Mononuclear cell (primary cell): ENCODE measurements around the gene RFXAP. TPM values are rescaled to one million over a fixed set of nuclear protein-coding genes. Genes with fewer than 3 reads are reported as not detected.
A peak's percentile ranks its signal among the peaks of the same experiment; 100 is the strongest.
"Not testable (repeated sequence)": the region's sequence is repeated elsewhere in the genome, so short reads cannot be mapped to it uniquely, and the experiment has no call there.

Experiments used
- H3K27me3 ChIP-seq: 2 replicates; pipeline ENCODE4 v1.6.0; 2011; ENCODE audit warnings: low read length, control low read depth; ENCODE audit not compliant: insufficient read depth
- H3K4me1 ChIP-seq: 2 replicates; pipeline ENCODE4 v1.5.1; 2011; ENCODE audit warnings: mild to moderate bottlenecking, low read length, control low read depth; ENCODE audit not compliant: insufficient read depth
- H3K4me3 ChIP-seq: 2 replicates; pipeline ENCODE4 v1.5.1; 2011; ENCODE audit warnings: mild to moderate bottlenecking, low read length, moderate library complexity
- H3K9me3 ChIP-seq: 2 replicates; pipeline ENCODE4 v1.5.1; 2011; ENCODE audit warnings: low read depth, mild to moderate bottlenecking, control low read depth, low read length
- total RNA-seq: library from RNA; depleted of rRNA; stranded (reverse); fragments of >200 nt; gene quantifications from one replicate; pipeline ENCODE4 v1.2.3, GENCODE V29; 2012

The RFXAP gene, protein sequence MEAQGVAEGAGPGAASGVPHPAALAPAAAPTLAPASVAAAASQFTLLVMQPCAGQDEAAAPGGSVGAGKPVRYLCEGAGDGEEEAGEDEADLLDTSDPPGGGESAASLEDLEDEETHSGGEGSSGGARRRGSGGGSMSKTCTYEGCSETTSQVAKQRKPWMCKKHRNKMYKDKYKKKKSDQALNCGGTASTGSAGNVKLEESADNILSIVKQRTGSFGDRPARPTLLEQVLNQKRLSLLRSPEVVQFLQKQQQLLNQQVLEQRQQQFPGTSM
- 1.6 TPM for total RNA-seq

- Histone ChIP-seq H3K9me3 (no peaks in the 10 kb centered on the region), H3K4me1 (peaks cover 30% of the 10 kb centered on the region), H3K4me3 (peak within 1 kb of the TSS; percentile 85), H3K27me3 (no peaks in the 10 kb centered on the region)
These were observed at the start of gene RFXAP for GRCh38 chr13:36818804-36819738. RFXAP (plus strand) TSS chr13:36819222; CDS start chr13:36819358, 136 bp downstream.

GRCh38 chr13:36769545-36769944 is 49.5 kb upstream of the RFXAP start:
- Histone ChIP-seq H3K4me3 (no peak overlapping the region), H3K27me3 (no peaks in the 10 kb centered on the region), H3K9me3 (no peaks in the 10 kb centered on the region), H3K4me1 (no peaks in the 10 kb centered on the region)

- H3K4me1 ChIP-seq: no peaks in the 10 kb centered on the region
- H3K4me3 ChIP-seq: no peak overlapping the region
- H3K27me3 ChIP-seq: no peaks in the 10 kb centered on the region
- H3K9me3 ChIP-seq: no peaks in the 10 kb centered on the region
These were observed 48.3 kb upstream of the RFXAP start for GRCh38 chr13:36770741-36771140.

- Histone ChIP-seq H3K9me3 (no peaks in the 10 kb centered on the region), H3K4me1 (no peaks in the 10 kb centered on the region), H3K27me3 (no peaks in the 10 kb centered on the region), H3K4me3 (no peak overlapping the region)
These were observed 46.2 kb upstream of the RFXAP start for GRCh38 chr13:36772853-36773252.

- Histone ChIP-seq H3K4me3 (no peak overlapping the region), H3K9me3 (no peaks in the 10 kb centered on the region), H3K4me1 (no peaks in the 10 kb centered on the region), H3K27me3 (no peaks in the 10 kb centered on the region)
These were observed 44.1 kb upstream of the RFXAP start for GRCh38 chr13:36774931-36775330.

- Histone ChIP-seq H3K27me3 (no peaks in the 10 kb centered on the region), H3K4me3 (no peak overlapping the region), H3K4me1 (no peaks in the 10 kb centered on the region), H3K9me3 (no peaks in the 10 kb centered on the region)
These were observed 42.8 kb upstream of the RFXAP start for GRCh38 chr13:36776175-36776574.

- Histone ChIP-seq H3K4me1 (no peaks in the 10 kb centered on the region), H3K9me3 (no peaks in the 10 kb centered on the region), H3K27me3 (no peaks in the 10 kb centered on the region), H3K4me3 (no peak overlapping the region)
These were observed 40.8 kb upstream of the RFXAP start for GRCh38 chr13:36778083-36778671.

- H3K27me3 ChIP-seq: no peaks in the 10 kb centered on the region
- H3K4me1 ChIP-seq: no peaks in the 10 kb centered on the region
- H3K4me3 ChIP-seq: no peak overlapping the region
- H3K9me3 ChIP-seq: no peaks in the 10 kb centered on the region
These were observed 35.1 kb upstream of the RFXAP start for GRCh38 chr13:36783890-36784289.

DNA sequence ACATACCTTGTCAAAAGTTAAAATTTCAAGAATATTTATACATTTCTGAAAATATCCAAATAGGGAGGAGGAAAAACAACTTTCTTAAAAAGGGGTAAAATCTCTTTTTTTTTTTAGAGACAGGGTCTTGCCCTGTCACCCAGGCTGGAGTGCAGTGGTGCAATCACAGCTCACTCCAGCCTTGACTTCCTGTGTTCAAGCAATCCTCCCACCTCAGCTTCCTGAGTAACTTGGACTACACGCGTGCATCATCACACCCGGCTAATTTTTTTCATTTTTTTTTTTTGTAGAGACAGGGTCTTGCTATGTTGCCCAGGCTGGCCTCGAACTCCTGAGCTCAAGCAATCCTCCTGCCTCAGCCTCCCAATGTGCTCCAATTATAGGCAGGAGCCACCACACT is 32.8 kb upstream of the RFXAP start:
- H3K4me1 ChIP-seq, H3K4me3 ChIP-seq, H3K9me3 ChIP-seq, H3K27me3 ChIP-seq: not testable (repeated sequence)

DNA sequence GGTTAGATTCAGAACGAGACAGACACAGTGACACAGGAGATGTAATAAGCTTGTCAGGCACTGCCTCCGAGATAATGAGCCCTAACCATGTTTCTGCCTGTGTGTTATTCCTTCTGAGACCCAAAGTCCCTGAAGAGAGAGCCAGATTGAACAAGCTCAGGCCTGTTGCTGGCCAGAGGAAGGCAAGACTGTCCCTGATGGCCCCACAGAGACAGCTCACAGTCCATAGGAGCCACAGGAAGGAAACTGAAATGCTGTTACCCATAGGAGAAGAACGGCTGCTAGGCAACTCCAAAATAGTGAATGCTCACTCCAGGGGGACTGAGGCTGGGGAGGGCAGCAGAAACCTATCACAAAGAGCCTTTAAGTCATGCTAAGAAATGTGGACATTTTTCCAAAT is 31.8 kb upstream of the RFXAP start:
- no peaks in the 10 kb centered on the region for H3K27me3 ChIP-seq
- H3K4me1 ChIP-seq: no peaks in the 10 kb centered on the region
- H3K4me3 ChIP-seq: no peak overlapping the region
- H3K9me3 ChIP-seq: no peaks in the 10 kb centered on the region

GRCh38 chr13:36788276-36788675 is 30.7 kb upstream of the RFXAP start:
- Histone ChIP-seq H3K4me3 (no peak overlapping the region), H3K4me1 (no peaks in the 10 kb centered on the region), H3K9me3 (no peaks in the 10 kb centered on the region), H3K27me3 (no peaks in the 10 kb centered on the region)

DNA sequence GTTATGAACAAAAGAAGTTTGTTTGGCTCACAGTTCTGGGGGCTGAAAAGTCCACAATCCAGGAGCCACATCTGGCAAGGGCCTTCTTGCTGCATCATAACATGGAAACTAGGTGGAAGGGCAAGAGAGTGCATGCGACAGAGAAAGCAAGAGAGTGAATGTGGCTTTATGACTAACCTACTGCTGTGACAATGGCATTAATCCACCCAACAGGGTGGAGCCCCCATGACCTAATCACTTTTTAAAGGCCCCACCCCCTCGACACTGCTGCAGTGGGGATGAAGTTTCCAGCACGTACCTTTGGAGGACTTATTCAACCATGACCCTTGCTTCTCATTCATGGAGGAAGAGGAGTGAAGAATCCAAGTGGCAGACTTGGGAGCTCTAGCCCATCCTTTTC is 30.0 kb upstream of the RFXAP start:
- H3K9me3 ChIP-seq: no peaks in the 10 kb centered on the region
- no peaks in the 10 kb centered on the region for H3K27me3 ChIP-seq
- H3K4me1 ChIP-seq: no peaks in the 10 kb centered on the region
- H3K4me3 ChIP-seq: no peak overlapping the region

- Histone ChIP-seq H3K4me1 (no peaks in the 10 kb centered on the region), H3K27me3 (no peaks in the 10 kb centered on the region), H3K4me3 (no peak overlapping the region), H3K9me3 (no peaks in the 10 kb centered on the region)
These were observed 29.3 kb upstream of the RFXAP start for GRCh38 chr13:36789730-36790129.

DNA sequence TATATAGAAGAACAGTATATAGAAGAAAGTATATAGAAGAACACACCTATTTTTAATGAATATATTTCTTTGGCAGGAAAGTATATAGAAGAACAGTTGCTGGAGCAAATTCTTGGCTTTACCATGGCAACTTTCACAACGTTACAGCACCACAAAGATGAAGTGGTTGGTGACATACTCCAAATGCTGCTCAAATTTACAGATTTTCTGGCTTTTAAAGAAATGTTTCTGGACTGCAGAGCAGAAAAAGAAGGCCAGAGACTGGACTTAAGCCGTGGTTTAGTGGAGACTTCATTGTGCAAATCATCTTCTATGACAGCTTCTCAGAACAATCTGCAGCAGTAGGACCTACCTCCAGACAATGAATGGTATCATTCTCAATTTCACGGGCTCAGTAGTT is 24.3 kb upstream of the RFXAP start:
- H3K9me3 ChIP-seq: no peaks in the 10 kb centered on the region
- no peaks in the 10 kb centered on the region for H3K4me1 ChIP-seq
- no peaks in the 10 kb centered on the region for H3K27me3 ChIP-seq
- H3K4me3 ChIP-seq: no peak overlapping the region

- Histone ChIP-seq H3K27me3 (no peaks in the 10 kb centered on the region), H3K9me3 (no peaks in the 10 kb centered on the region), H3K4me1 (no peaks in the 10 kb centered on the region), H3K4me3 (no peak overlapping the region)
These were observed 23.6 kb upstream of the RFXAP start for GRCh38 chr13:36795463-36795862.
